ENCODE data around the gene PDE4D. TPM values are rescaled to one million over a fixed set of nuclear protein-coding genes. Genes with fewer than 3 reads are reported as not detected.
"Not testable (repeated sequence)": the region's sequence is repeated elsewhere in the genome, so short reads cannot be mapped to it uniquely, and the experiment has no call there.

PDE4D gene
- total RNA-seq, 1 donor from 2014 or later: 41.0 TPM

DNA sequence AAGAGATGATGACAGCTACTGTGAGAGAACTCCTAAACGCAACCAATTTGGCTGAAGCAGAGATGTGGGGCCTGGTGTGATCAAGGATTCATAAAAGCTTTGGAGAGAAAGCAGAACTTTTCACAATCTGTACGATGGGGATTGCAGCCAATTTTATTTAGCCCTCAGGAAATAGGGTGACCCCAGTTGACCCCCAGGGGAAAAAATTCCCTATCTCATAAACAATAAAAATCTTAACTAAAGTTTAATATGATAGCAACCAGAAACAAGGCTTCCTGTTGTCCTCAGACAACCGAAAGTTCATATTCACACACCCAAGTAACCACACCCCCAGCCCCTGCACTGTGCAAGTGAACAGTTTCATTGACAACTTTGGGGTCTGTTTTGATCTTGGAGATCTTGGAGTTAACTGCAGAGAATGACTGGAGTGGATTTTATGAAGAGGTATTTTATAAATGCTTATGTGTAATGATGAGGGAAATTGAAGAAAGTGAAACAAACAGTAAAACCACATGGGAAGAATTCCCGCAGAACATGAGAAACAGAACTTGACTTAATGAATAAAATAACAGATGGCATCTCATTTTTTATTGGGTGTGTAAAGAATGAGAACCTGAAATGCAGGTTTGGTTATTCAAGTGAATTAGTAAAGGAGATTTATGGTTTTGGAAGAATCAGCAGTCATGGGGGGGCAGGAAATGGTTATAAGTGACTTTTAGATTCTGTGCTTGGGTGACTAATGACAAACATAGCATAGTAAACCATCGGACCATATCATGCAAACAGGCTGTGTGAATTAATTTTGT, 94.5 kb downstream of the PDE4D start:
- DNase-seq: peak; percentile 62

DNA sequence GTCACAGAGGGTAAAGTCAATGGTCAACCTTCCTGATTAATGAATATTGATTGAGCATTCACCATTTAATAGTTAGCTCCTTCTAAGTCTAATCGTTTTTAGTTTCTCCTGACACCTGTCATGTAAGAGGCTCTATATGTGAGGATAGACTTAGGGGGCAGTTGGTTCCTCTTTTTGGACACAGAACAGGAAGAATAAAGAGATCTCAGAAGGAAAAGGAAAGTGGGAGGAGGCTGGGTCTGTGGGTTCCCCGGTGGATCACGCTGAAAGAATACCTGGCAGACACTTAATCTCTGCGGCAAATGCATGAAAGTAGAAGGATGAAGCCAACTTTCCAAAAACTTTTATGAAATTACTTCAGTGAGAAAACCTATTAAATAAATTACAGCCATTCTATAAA, 98.4 kb downstream of the PDE4D start:
- DNase-seq: no peak

DNA sequence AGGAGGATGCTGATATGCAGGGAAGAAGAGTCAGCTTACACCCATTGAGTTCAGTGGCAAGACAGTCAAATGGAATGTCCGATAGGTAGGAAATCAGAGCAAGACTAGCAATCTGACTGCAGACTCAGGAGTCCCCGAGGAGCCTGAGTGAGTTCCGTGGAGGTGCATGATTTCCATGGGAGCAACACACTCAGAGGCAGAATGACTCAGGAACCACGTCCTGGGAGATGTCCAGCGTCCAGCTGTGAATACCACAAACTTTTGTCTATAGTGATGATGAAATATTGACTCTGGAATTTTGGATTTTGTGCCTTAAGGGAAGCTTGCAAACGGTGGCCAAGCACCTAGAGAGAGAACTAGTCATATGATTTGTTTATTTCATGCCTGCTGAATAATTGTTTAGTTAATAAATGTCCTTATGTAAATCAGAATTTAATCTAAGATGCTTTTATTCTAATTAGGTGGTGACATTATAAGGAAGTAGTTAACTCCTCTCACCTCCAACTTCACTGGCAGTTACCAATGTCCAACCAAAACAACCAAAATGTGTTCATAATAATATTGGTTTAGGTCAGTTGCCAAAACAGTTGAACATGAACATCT, 100.4 kb downstream of the PDE4D start:
- DNase-seq: no peak

DNA sequence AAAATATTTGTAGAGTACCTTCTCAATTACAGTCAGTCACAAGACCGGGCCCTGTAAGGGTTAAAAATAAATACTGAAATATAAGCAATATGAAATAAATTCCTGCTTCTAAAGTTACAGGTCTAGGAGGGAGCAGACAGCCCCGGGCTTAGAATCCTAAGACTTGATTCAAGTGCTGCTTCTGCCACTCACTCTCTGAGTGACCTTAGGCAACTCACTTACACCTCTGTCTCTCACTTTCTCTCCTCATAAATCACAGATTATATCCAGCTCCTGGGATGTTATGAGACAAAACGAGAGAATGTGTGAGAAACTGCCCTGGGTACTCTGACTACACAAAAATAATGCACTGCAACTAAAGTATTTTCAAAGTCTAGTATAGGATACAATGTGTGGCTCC, 101.9 kb downstream of the PDE4D start:
- no peak for DNase-seq

DNA sequence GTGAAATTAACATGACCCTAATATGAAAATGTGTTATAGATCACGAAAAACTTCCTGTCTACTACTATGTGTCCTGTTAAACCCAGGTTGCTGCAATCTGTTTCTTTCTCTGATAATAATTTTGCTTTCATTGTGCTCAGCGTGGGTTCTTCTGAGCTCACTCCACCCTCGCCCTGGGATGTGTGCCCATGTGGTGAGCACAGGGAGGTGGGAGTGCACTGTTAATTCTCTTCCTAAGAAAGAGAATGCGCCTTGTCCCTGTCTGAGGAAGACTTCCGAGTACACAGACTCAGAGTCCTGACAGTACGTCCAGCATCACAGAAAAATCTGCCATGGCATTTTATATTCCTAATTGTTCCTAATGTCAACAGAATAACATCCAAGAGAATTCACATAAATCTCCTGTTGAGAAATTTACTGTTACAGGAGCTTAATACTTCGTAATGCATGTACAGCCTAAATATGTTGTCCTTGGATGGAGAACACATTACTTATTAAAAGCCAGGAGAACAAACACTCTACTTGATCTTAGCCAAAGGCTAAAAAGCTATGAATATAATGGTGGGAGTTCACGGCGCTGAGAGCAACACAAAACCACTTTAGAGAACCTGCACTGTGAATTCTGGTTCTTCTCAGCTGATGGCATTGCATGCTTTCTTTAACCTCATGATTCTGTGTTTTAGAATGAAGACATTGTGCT, 102.6 kb downstream of the PDE4D start:
- DNase-seq: peak; percentile 70

DNA sequence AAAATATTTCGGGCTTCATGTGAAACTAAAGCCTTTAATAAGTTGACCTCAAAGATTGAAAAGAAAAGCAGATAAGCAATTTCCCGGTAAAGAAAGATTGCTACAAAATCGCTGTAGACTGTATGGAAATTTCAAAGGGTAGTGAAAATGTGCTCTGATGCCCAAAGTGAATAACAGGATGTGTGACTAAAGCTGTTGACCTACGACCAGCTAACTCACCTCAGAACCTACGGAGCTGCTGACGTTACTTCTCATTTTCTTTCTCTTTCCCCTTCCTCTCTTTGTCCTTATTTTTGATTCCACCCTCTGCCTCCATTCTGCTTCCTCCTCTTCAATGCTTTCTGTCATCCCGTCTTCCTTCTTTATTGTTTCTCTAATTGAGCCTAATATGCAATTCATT, 103.2 kb downstream of the PDE4D start:
- peak; percentile 89 for DNase-seq

DNA sequence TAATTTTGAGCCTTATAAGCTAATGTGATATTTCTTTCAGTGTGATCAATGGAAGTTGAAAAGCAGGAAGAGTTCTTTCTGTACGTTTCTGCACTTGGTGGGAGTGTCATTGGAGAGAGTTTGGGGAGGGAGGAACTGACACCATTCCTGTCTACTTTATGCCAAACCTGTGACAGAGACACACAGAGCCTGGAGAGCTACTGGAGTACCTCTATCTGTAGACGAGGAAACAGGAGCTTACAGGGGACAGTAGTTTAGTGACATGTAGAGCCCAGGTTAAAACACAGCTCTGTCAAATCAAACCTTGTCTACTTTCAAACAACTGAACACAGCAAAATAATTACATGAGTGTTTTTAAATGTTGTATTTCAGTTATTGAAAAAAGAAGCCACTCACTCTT, 103.6 kb downstream of the PDE4D start:
- DNase-seq: peak; percentile 66

DNA sequence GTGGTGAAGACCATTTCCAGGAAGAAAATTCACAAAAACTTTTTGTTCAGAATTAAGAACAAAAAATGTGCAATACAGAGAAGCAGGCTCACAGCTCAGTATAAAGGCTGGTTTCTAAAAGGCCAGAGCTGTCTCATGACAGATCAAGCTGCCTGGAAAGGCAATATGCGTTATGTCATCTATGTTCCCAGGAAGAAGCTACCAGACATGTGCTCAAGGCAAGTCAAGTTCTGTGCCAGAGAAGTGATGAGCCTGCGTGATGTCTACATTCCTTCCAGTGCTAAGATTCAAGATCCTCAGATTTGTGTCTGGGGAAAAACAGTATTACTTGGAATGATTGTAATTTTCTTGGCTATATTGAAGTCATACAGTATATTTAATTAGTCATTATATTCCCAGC, 104.3 kb downstream of the PDE4D start:
- no peak for DNase-seq

DNA sequence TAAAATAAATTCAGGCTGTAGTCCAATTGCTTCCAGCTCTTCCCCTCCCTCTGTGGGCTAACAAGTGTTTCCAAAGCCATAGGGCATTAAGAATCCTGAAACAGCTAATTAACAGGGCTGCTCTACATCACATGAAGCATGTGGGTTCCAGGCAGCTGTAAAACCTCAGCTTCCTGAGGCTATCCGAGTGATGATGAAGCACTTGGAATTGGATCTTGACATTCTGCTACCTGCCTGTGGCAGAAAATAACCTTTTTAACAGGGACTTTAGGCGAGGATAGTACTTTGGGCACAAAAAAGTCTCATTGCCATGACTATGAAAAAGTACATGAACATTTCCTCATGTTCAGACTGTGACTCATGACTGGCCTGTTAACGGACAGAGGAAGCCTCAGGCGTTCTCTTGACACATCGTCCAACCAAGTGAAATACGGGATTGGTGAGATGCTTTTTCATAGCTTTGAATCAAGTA, 107.2 kb downstream of the PDE4D start:
- peak; percentile 83 for DNase-seq

DNA sequence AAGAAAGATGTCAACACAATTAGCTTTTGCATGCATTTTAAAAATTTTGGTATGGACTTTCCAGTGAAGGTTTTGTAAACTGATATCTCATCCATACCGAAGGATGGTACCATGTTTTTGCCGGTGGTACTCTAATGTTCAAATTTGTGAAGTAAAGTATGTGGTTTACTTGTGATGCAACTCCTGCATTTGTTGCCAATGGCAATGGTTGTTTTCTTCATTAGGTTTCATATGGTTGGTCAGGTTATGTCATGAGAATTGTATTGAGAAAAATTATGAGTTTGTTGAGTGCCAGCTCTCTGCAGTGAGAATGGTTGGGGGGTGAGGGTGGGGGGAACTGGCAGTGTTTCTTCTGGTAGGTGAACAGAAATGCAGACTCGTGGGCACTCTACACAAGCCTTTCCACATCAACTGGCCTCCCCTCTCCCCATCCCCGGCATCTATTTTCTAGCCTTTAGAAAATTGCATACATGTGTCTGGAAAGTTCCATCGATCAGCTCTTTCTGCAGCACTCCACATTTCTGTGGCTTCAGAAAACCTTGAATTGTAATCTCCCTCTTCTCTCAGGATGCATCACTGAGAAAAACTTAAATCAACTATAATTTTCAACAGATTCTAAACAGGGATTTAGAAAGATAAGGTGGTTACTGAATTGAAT, 107.7 kb downstream of the PDE4D start:
- DNase-seq: no peak

DNA sequence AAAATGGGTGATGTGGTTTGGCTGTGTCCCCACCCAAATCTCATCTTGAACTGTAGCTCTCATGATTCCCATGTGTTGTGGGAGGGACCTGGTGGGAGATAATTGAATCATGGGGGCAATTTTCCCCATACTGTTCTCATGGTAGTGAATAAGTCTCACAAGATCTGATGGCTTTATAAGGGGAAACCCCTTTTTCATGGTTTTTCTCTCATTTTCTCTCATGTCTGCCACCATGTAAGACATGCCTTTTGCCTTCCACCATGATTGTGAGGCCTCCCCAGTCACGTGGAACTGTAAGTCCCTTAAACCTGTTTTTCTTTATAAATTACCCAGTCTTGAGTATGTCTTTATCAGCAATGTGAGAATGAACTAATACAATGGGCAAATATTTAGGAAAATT, 108.8 kb downstream of the PDE4D start:
- DNase-seq: not testable (repeated sequence)

DNA sequence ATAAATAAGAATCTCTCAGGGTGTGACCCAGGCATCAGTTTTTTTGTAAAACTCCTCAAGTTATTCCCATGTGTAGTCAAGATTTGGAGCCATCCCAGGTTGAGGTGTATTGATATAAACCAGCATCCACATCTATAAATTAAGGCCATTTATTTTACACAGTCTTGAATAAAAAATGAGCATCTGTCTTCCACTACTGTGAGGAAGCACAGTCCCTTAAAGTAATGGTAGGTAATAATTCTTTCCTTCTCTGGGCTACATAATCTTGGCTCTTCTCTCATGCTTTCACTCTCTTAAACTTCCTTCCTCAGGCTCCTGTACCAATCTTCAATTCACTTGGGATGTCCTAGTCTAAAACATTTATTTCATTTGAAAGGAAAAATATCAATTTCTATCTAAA, 110.3 kb downstream of the PDE4D start:
- DNase-seq: no peak

DNA sequence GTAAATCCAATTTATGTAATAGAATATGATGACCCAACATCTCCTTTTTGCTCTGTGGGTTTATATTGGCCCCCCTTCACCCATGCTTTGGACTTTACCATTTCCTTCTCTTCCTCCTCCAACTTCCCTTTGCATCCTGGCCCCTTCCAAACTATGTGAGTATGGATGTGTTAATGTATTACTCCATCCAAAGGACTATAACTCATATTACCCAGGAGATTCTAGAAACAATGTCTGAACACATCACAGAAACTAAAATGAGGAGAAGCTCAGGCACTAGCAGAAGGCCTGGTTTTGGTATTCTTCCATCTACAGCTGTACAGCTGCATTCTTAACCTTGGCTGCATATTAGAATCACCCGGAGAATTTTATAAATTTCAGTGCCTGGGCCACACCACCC, 110.7 kb downstream of the PDE4D start:
- DNase-seq: no peak

DNA sequence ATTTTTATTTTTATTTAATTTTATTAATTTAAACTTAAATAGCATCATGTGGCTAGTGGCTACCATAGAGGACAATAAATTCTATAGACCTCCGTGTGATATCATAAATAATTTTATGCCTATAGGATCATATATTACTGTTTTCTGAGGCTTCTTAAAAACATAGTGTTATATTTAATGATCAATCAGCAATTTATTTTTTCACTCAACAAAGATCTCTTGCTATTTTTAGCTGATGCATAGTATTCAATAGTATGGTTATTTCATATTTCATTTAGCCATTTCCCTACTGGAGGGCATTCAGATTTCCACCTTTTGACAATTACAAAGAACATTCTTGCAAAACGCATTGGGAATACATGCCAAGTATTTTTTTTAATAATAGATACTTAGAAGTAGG, 114.1 kb downstream of the PDE4D start:
- DNase-seq: no peak

DNA sequence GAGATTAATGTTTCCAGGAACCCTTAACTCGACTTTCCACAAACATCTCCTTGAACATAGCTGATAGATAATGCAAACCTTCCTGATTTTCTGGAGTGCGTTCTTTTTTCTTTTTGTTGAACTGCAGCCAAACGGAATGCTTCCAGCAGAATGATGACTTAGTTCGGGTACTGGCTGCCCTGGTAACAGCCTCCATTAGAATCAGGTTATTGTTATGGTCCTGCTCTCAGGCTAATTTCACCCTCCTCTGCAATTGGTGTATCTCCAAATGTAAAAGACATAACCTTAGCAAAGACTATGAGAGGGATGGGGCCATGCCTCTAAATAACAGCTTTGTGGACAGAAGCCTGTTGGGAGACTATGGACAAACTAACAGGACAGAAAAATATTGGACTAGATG, 116.5 kb downstream of the PDE4D start:
- DNase-seq: no peak

DNA sequence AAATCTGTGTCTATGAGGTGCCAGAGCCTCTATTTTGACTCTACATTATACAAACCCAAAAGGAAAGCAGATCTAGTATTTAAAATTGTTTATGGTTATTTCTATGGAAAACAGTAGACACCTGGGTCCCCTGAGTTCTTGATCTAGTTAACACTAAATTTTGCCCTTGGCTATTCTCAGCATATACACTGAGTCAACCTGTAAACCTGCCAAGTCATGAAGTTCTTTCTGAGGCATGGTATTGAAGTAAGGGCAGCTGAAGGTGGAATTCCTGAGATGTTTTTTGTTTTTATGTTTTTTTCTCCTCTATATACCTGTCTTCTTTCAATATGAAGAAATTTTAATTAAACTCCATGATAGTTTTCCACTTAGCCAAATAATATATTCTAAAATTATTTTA, 120.2 kb downstream of the PDE4D start:
- DNase-seq: peak; percentile 14

DNA sequence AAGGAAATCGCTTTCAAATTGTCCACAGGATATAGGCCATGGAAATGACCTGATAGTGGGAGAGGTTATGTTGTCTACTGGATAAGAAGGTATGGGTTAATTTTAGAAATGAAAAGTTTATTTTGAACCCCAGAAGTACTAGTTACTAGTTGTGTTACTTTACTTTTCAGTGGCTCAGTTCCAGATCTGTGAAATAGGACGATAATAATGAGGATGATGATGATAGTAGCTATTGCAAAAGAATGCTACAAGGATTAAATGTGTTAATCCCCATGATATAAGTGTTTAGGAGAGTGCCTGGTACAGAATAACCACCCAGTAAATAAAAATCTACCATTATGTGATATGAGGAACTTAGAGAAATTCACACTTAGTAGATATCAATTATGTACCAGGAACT, 120.8 kb downstream of the PDE4D start:
- DNase-seq: no peak

DNA sequence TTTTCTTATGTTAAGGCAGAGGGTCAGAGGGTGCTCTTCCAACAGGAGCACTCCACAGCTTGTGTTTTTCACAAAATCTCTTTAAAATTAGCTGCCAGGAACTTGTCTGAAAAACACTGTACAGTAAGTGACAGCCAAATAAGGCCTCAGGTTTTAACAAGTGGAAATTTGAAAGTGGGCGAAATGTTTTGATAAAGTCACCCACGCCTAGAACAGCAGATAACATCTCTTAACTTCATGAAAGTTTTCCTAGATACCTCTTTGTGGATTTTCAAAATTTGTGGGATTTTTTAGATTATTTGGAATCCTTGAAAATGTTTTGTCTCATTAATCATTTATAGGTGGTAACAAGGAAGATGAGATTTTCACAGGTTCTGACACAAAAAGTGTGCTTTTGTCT, 121.3 kb downstream of the PDE4D start:
- no peak for DNase-seq

DNA sequence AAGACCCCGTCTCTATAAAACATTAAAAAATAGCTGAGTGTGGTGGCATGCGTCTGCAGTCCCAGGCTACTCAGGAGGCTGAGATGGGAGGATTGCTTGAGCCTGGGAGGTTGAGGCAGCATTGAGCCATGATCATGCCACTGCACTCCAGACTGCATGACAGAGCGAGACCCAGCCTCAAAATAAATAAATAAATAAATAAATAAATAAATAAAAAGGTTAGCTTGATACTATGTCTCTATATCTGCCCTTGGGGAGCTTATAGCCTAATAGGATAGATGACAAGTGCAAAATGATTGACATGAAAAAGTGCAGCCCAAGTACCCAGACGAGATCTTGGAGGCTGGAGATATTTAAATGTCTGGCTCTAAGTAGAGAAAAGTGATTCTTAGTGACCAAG, 122.6 kb downstream of the PDE4D start:
- no peak for DNase-seq

DNA sequence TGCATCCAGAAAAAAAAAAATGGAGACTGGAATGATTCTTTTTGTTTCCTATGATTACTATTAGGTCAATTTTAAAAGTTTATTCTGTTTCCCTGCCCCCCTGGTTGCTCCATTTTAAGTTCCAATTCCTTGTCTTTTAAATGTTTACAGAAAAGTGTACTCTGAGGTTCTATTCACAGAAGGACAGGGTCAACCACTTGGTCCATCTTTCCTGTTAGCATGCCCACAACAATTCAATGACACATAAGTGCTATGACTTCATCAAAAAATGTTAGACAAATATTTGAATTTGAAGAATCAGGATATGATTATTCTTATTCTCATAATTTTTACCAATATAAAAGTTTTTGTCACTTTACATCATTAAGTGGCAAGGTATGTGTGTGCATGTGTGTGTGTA, 123.7 kb downstream of the PDE4D start:
- peak; percentile 8 for DNase-seq

DNA sequence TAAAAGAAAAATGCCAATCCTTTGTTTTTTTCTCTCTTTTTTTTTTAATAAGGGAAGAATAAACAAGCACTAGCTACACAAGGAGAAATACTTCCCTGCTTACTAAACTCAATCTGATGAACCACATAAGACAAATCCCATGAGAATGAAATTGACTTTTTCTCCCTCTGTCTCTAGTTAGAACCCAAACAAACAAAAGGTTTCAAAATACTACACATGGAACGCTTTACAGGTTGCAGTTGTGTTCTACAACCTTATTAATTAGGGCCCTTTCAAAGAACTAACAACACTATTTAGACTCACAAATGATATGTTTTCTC, 124.5 kb downstream of the PDE4D start:
- DNase-seq: no peak

DNA sequence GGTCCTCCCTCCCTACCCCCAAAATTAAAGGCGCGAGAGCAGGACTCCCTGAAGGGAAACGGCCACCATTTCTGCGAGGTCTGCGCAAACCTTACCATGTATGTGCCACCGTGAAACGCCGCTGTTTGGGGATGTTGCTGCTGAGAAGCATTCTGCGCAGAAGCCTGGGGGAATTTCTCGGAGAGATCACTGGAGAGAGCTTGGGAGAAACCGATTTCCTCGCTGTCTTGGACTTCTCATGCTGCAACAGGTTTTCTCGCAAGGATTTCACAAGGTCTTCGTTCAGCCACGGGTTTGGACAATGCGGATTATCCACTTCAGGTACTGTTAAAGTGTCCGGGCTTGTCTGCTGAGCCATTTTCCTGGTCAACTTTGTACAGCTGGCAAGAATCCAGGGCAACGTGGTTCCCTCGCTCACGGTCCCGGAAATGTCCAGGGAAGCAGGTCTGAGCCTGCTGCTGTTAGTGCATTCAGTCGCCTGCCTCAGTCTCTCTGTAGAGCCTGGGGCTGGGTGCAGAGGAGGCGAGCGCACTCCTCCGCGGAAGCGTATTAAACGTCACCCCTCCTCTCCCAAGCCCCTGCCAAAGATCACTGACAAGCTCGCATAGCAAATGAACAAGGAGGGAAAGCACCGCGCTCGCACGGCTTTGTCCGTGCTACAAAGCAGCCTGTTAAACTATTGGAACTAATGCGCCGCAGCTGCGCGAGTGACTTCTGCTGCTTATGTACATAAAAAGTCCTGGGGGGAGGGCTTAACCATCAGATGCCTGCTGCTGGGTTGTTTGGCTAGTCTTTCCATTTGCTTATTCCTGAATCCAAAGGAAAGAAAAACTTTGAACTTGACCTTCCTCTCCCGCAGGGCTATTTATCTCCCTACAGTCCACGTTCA, 125.1 kb downstream of the PDE4D start:
- DNase-seq: peak; percentile 92

Measured in dermis blood vessel endothelial cell (primary cell).